Measurements from ENCODE around the gene XAGE5. TPM values are rescaled to one million over a fixed set of nuclear protein-coding genes. Genes with fewer than 3 reads are reported as not detected.
"Not testable (repeated sequence)": the region's sequence is repeated elsewhere in the genome, so short reads cannot be mapped to it uniquely, and the experiment has no call there.

Gene XAGE5
- total RNA-seq, 2 experiments from 2014 or later = not detected

- H3K36me3 Mint-ChIP-seq (ENCODE audit: low read depth) = no peaks in the 10 kb centered on the region
- H3K9me3 Mint-ChIP-seq = no peaks in the 10 kb centered on the region
- TF ChIP-seq CTCF (IDR thresholded peaks at IDR 0.05) = no peak
- no peaks in the 10 kb centered on the region for H3K4me1 Mint-ChIP-seq (ENCODE audit: low read depth)
- no peak for ATAC-seq (ENCODE audit: poor library complexity)
- no peak for DNase-seq
- no peak overlapping the region for H3K27ac Mint-ChIP-seq
- H3K4me3 Mint-ChIP-seq = no peak overlapping the region
- POLR2A ChIA-PET = no interaction called here
- Histone ChIP-seq H3K9me3 (ENCODE audit: control insufficient read depth in 1 of 2, insufficient read depth in 1 of 2, low read length in 2 of 2) (no peaks in the 10 kb centered on the region), H3K4me1 (ENCODE audit: insufficient read depth, low read length) (no peaks in the 10 kb centered on the region), H3K27ac (ENCODE audit: low read depth in 1 of 2, low read length in 2 of 2) (no peak overlapping the region), H3K36me3 (ENCODE audit: insufficient read depth, low read length) (no peaks in the 10 kb centered on the region), H3K4me3 (ENCODE audit: low read length) (no peak overlapping the region), H3K27me3 (ENCODE audit: control insufficient read depth in 1 of 2, insufficient read depth in 2 of 2, low read length in 2 of 2) (no peaks in the 10 kb centered on the region)
- intact Hi-C loops (cut with DNase I, micrococcal nuclease) = no loop called here
- CTCF ChIA-PET = no interaction called here
- no peaks in the 10 kb centered on the region for H3K27me3 Mint-ChIP-seq
Observed at GRCh38 chrX:52830551-52830950, 19.5 kb downstream of the XAGE5 start.

GRCh38 chrX:52839137-52839536 lies 28.1 kb downstream of the XAGE5 start:
- no peak overlapping the region for H3K4me3 ChIP-seq (ENCODE audit: low read length)
- Mint-ChIP-seq H3K4me3 (no peak overlapping the region), H3K27ac (no peak overlapping the region), H3K36me3 (ENCODE audit: low read depth) (no peaks in the 10 kb centered on the region), H3K4me1 (ENCODE audit: low read depth) (no peaks in the 10 kb centered on the region), H3K27me3 (no peaks in the 10 kb centered on the region), H3K9me3 (no peaks in the 10 kb centered on the region)
- POLR2A ChIA-PET = no interaction called here
- DNase-seq = no peak
- TF ChIP-seq CTCF (IDR thresholded peaks at IDR 0.05) = no peak
- H3K9me3 ChIP-seq (ENCODE audit: control insufficient read depth in 1 of 2, insufficient read depth in 1 of 2, low read length in 2 of 2) = no peaks in the 10 kb centered on the region
- no peak for ATAC-seq (ENCODE audit: poor library complexity)
- H3K4me1 ChIP-seq (ENCODE audit: insufficient read depth, low read length) = no peaks in the 10 kb centered on the region
- intact Hi-C loops (cut with DNase I, micrococcal nuclease) = no loop called here
- H3K27ac ChIP-seq (ENCODE audit: low read depth in 1 of 2, low read length in 2 of 2) = no peak overlapping the region
- no peaks in the 10 kb centered on the region for H3K36me3 ChIP-seq (ENCODE audit: insufficient read depth, low read length)
- CTCF ChIA-PET = no interaction called here
- no peaks in the 10 kb centered on the region for H3K27me3 ChIP-seq (ENCODE audit: control insufficient read depth in 1 of 2, insufficient read depth in 2 of 2, low read length in 2 of 2)

GRCh38 chrX:52843619-52844018 lies 32.5 kb downstream of the XAGE5 start:
- H3K4me1 ChIP-seq (ENCODE audit: insufficient read depth, low read length); H3K27me3 Mint-ChIP-seq; POLR2A ChIA-PET; H3K9me3 ChIP-seq (ENCODE audit: control insufficient read depth in 1 of 2, insufficient read depth in 1 of 2, low read length in 2 of 2); H3K9me3 Mint-ChIP-seq; H3K27me3 ChIP-seq (ENCODE audit: control insufficient read depth in 1 of 2, insufficient read depth in 2 of 2, low read length in 2 of 2); DNase-seq; H3K4me3 Mint-ChIP-seq; H3K36me3 ChIP-seq (ENCODE audit: insufficient read depth, low read length); H3K4me1 Mint-ChIP-seq (ENCODE audit: low read depth); H3K36me3 Mint-ChIP-seq (ENCODE audit: low read depth); intact Hi-C loops (cut with DNase I, micrococcal nuclease); CTCF ChIA-PET; ATAC-seq (ENCODE audit: poor library complexity); H3K27ac Mint-ChIP-seq; H3K27ac ChIP-seq (ENCODE audit: low read depth in 1 of 2, low read length in 2 of 2); H3K4me3 ChIP-seq (ENCODE audit: low read length): not testable (repeated sequence)

- TF ChIP-seq CTCF (IDR thresholded peaks at IDR 0.05) = no peak
- H3K36me3 Mint-ChIP-seq (ENCODE audit: low read depth) = no peaks in the 10 kb centered on the region
- H3K27me3 ChIP-seq (ENCODE audit: control insufficient read depth in 1 of 2, insufficient read depth in 2 of 2, low read length in 2 of 2) = peaks cover 0 to 2% of the 10 kb centered on the region in 2 experiments
- DNase-seq = no peak
- no peak overlapping the region for H3K27ac Mint-ChIP-seq
- H3K9me3 Mint-ChIP-seq = no peaks in the 10 kb centered on the region
- H3K27me3 Mint-ChIP-seq = peaks cover 10% of the 10 kb centered on the region
- POLR2A ChIA-PET = no interaction called here
- no peaks in the 10 kb centered on the region for H3K4me1 Mint-ChIP-seq (ENCODE audit: low read depth)
- H3K9me3 ChIP-seq (ENCODE audit: control insufficient read depth in 1 of 2, insufficient read depth in 1 of 2, low read length in 2 of 2) = no peaks in the 10 kb centered on the region
- intact Hi-C loops (cut with DNase I, micrococcal nuclease) = no loop called here
- no peak overlapping the region for H3K27ac ChIP-seq (ENCODE audit: low read depth in 1 of 2, low read length in 2 of 2)
- no peak overlapping the region for H3K4me3 Mint-ChIP-seq
- CTCF ChIA-PET = no interaction called here
- no peaks in the 10 kb centered on the region for H3K36me3 ChIP-seq (ENCODE audit: insufficient read depth, low read length)
- ATAC-seq (ENCODE audit: poor library complexity) = no peak
- H3K4me1 ChIP-seq (ENCODE audit: insufficient read depth, low read length) = no peaks in the 10 kb centered on the region
- H3K4me3 ChIP-seq (ENCODE audit: low read length) = no peak overlapping the region
Observed at GRCh38 chrX:52852110-52852860, 41.2 kb downstream of the XAGE5 start.

- H3K36me3 ChIP-seq (ENCODE audit: insufficient read depth, low read length); POLR2A ChIA-PET; H3K9me3 Mint-ChIP-seq; H3K27ac ChIP-seq (ENCODE audit: low read depth in 1 of 2, low read length in 2 of 2); intact Hi-C loops (cut with DNase I, micrococcal nuclease); H3K27ac Mint-ChIP-seq; H3K4me3 ChIP-seq (ENCODE audit: low read length); H3K9me3 ChIP-seq (ENCODE audit: control insufficient read depth in 1 of 2, insufficient read depth in 1 of 2, low read length in 2 of 2); H3K4me1 ChIP-seq (ENCODE audit: insufficient read depth, low read length); CTCF ChIA-PET; H3K4me3 Mint-ChIP-seq; H3K36me3 Mint-ChIP-seq (ENCODE audit: low read depth); H3K27me3 ChIP-seq (ENCODE audit: control insufficient read depth in 1 of 2, insufficient read depth in 2 of 2, low read length in 2 of 2); DNase-seq; H3K4me1 Mint-ChIP-seq (ENCODE audit: low read depth); ATAC-seq (ENCODE audit: poor library complexity): not testable (repeated sequence)
- H3K27me3 Mint-ChIP-seq = peaks cover 11% of the 10 kb centered on the region
Observed at GRCh38 chrX:52856991-52857525, 46.0 kb downstream of the XAGE5 start.
